Measurements from ENCODE around the gene TMEM163. TPM values are rescaled to one million over a fixed set of nuclear protein-coding genes. Genes with fewer than 3 reads are reported as not detected.
A peak's percentile ranks its signal among the peaks of the same experiment; 100 is the strongest.

TMEM163 gene
- total and polyA plus RNA-seq, 8 donors, result 0.58 to 16.7 (median 3.2) TPM; not detected in 1

DNA sequence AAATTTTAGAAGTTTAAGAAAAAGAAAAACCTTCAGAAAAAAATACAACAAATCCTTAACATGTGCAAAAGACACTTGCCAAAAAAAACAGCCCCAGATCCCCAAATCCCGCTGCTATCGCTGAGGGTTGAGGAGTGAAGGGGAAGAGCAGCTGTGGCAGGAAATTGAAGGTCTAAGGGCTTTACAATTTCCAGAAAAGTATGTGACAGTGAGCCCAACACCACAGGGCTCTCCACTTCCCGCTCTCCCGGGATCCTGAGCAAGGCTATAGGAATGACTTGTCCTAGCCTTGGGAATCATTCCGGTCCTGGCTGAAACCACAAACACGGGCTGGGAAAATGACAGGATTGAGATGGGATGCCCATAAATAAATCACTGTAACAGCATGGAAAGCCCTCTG lies 191.4 kb downstream of the TMEM163 start:
- no peaks in the 10 kb centered on the region for H3K27me3 ChIP-seq
- intact Hi-C loops (cut with DNase I; ENCODE audit: low total_unique reads), result no loop called here
- WGBS, 5 donors, result 53 to 79% (median 74%) methylated on average over 6 of the region's 6 CpGs
- no peak overlapping the region for H3K27ac ChIP-seq
- H3K4me3 ChIP-seq, result no peak overlapping the region
- H3K9me3 ChIP-seq, result no peaks in the 10 kb centered on the region
- no peaks in the 10 kb centered on the region for H3K4me1 ChIP-seq
- DNase-seq, result no peak
- TF ChIP-seq, protein P1, sequence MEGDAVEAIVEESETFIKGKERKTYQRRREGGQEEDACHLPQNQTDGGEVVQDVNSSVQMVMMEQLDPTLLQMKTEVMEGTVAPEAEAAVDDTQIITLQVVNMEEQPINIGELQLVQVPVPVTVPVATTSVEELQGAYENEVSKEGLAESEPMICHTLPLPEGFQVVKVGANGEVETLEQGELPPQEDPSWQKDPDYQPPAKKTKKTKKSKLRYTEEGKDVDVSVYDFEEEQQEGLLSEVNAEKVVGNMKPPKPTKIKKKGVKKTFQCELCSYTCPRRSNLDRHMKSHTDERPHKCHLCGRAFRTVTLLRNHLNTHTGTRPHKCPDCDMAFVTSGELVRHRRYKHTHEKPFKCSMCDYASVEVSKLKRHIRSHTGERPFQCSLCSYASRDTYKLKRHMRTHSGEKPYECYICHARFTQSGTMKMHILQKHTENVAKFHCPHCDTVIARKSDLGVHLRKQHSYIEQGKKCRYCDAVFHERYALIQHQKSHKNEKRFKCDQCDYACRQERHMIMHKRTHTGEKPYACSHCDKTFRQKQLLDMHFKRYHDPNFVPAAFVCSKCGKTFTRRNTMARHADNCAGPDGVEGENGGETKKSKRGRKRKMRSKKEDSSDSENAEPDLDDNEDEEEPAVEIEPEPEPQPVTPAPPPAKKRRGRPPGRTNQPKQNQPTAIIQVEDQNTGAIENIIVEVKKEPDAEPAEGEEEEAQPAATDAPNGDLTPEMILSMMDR (IDR thresholded peaks at IDR 0.05), result no peak
- TF ChIP-seq EP300 (IDR thresholded peaks at IDR 0.05), result no peak
- no peak for TF ChIP-seq POLR2AphosphoS5 (IDR thresholded peaks at IDR 0.05)
- TF ChIP-seq POLR2A (IDR thresholded peaks at IDR 0.05), result no peak
- H3K36me3 ChIP-seq, result no peaks in the 10 kb centered on the region

DNA sequence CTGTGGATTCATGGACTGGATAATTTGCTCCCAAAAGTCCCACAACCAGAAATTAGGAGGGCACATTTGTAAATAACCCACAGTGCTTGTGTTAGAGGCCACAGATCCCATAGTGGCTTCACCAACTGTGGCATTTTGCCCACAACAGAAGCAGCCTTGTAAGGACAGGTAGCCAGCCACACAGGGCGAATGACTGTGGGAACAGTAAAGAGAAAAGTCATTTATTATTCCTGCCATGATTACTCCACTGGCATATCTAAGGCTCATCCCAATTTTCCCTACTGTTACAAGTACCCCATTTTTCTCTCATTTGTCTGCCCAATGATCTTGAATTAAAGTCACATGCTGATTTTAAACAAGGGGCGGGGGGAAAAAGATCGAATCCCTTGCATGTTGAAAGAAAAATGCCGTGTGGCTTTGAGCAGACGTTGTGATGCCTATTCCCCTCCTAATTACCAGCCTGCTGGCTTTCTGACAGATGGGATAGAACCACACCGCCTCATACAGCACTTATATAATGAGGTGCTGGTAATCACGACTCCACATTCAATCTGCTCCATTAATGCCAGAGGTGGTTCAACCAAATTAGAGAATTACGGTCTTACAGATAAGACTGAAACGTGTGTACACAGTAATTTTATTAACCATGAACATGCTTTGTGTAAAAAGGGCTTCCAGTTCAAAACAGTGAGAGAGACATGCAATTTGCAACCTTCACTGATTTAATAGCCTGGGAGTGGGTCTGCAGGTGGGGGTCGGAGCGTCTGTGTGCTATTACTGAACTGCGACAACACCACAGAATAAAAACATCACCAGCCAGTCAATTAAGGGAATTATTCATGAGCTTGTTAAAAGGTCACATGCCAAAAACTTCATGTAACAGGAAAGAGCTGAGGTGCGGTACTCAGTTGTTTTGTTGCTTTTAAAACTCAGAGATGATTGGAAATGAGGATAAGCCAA lies 196.0 kb downstream of the TMEM163 start:
- WGBS, 5 donors, result 64 to 72% (median 69%) methylated on average over 13 of the region's 13 CpGs
- H3K4me1 ChIP-seq, result no peaks in the 10 kb centered on the region
- no peaks in the 10 kb centered on the region for H3K36me3 ChIP-seq
- peak in 1 of 2 donors; percentile 39 for DNase-seq
- no peak overlapping the region for H3K4me3 ChIP-seq
- H3K27ac ChIP-seq, result no peak overlapping the region
- TF ChIP-seq EP300 (IDR thresholded peaks at IDR 0.05) (no peak), POLR2A (IDR thresholded peaks at IDR 0.05) (no peak)
- TF ChIP-seq, protein P1 (IDR thresholded peaks at IDR 0.05), result no peak
- no peaks in the 10 kb centered on the region for H3K27me3 ChIP-seq
- H3K9me3 ChIP-seq, result no peaks in the 10 kb centered on the region
- intact Hi-C loops (cut with DNase I; ENCODE audit: low total_unique reads), result no loop called here

DNA sequence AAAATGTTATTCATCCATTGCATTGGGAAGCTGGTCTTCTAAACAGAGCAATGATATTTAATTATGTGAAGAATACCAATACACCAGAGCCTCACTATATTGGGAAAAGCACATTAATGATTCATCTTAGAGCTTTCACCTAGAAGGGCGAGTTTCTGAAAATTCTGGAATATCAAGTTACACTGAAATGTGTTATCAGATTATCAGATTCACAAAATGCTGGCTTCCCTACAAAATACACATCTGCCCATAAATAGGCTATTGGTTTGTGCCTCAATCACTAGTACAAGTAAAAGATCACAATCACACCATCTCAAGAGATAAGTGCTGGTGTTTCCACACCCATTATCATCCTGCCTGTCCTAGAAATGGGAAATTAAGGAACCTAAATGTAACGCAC lies 200.7 kb downstream of the TMEM163 start:
- WGBS, 5 donors, result 74 to 89% (median 85%) methylated on average over 2 of the region's 2 CpGs

DNA sequence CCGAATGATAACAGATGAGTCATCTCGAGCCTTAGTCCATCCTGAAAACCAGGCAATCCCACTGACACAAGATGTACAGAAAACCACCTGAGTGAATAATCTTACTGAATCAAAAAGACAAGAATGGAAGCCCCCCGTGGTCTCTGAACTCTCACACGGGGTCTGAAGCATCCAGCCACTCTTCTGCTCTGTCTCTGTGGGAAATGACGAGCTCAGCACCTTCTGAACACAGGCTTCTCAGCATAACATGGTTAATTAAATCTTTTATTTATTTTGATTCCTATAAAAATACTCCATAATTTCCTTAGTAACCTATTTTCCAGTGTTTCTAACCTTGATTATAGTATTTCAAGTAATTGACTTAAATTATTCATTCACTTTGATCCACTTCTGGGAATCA lies 203.7 kb downstream of the TMEM163 start:
- TF ChIP-seq EP300 (IDR thresholded peaks at IDR 0.05), result no peak
- no peak for TF ChIP-seq POLR2AphosphoS5 (IDR thresholded peaks at IDR 0.05)
- TF ChIP-seq, protein P1 (IDR thresholded peaks at IDR 0.05), result no peak
- TF ChIP-seq POLR2A (IDR thresholded peaks at IDR 0.05), result no peak
- no peaks in the 10 kb centered on the region for H3K27me3 ChIP-seq
- H3K4me3 ChIP-seq, result no peak overlapping the region
- H3K9me3 ChIP-seq, result no peaks in the 10 kb centered on the region
- no peaks in the 10 kb centered on the region for H3K36me3 ChIP-seq
- no peaks in the 10 kb centered on the region for H3K4me1 ChIP-seq
- no peak overlapping the region for H3K27ac ChIP-seq
- 64 to 87% (median 76%) methylated on average over 5 of the region's 5 CpGs for WGBS, 5 donors
- intact Hi-C loops (cut with DNase I; ENCODE audit: low total_unique reads), result no loop called here
- no peak for DNase-seq

More for the DNA sequence above, 200.7 kb downstream of the TMEM163 start:
- Histone ChIP-seq H3K27ac (no peak overlapping the region), H3K4me1 (no peaks in the 10 kb centered on the region), H3K27me3 (no peaks in the 10 kb centered on the region), H3K9me3 (no peaks in the 10 kb centered on the region), H3K4me3 (no peak overlapping the region), H3K36me3 (no peaks in the 10 kb centered on the region)
- intact Hi-C loops (cut with DNase I; ENCODE audit: low total_unique reads), result no loop called here
- no peak for TF ChIP-seq EP300 (IDR thresholded peaks at IDR 0.05)
- TF ChIP-seq, protein P1 (IDR thresholded peaks at IDR 0.05), result no peak
- TF ChIP-seq POLR2A (IDR thresholded peaks at IDR 0.05), result no peak
- no peak for TF ChIP-seq POLR2AphosphoS5 (IDR thresholded peaks at IDR 0.05)
- no peak for DNase-seq

All from stomach (tissue), 9 donors.